ENCODE measurements around the gene ADAMTS19.

DNA sequence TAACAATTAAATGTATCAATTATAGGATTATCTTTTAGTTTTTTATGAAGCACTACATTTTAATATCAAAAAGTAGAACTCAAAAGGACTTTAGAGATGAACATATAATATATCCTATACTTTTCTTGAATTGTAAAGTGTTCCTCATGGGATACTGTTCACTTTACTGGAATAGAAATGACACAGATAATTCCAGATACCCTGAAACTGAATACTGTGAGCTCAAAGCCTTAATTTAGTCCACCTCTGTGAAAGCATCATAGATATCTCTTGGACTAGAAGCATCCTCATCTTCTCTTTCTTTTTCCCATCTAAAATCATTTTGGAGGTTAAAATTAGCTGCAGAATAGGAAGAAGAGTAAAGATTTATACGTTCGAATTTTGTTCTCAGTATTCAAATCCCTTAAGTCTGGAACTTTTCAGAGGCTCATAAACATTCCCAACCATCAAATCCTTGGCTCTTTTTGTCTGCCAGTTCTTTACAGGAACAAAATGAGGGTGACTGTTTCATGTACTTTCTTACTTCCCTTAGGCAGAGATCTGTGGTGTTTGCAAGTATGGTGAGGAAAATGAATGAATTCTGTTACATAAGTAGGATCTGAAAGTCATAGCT is 49.4 kb downstream of the ADAMTS19 start:
- TF ChIP-seq MYC (IDR thresholded peaks at IDR 0.05; ENCODE audit: low read depth, low read length): no peak
- TF ChIP-seq, protein P1, sequence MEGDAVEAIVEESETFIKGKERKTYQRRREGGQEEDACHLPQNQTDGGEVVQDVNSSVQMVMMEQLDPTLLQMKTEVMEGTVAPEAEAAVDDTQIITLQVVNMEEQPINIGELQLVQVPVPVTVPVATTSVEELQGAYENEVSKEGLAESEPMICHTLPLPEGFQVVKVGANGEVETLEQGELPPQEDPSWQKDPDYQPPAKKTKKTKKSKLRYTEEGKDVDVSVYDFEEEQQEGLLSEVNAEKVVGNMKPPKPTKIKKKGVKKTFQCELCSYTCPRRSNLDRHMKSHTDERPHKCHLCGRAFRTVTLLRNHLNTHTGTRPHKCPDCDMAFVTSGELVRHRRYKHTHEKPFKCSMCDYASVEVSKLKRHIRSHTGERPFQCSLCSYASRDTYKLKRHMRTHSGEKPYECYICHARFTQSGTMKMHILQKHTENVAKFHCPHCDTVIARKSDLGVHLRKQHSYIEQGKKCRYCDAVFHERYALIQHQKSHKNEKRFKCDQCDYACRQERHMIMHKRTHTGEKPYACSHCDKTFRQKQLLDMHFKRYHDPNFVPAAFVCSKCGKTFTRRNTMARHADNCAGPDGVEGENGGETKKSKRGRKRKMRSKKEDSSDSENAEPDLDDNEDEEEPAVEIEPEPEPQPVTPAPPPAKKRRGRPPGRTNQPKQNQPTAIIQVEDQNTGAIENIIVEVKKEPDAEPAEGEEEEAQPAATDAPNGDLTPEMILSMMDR (IDR thresholded peaks at IDR 0.05; ENCODE audit: low read depth, low read length): no peak
- no peak for TF ChIP-seq POLR2A (IDR thresholded peaks at IDR 0.05; ENCODE audit: extremely low read depth, insufficient read length)
- TF ChIP-seq, protein P2, sequence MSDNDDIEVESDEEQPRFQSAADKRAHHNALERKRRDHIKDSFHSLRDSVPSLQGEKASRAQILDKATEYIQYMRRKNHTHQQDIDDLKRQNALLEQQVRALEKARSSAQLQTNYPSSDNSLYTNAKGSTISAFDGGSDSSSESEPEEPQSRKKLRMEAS (IDR thresholded peaks at IDR 0.05; ENCODE audit: low read depth, low read length): no peak

Data from NB4 (cell line).